ENCODE data around the gene LRRC7.

- TF ChIP-seq POLR2A (IDR thresholded peaks at IDR 0.05) (no peak), CTCF (IDR thresholded peaks at IDR 0.05) (no peak)
Measured at GRCh38 chr1:69794831-69795230, 227.1 kb downstream of the LRRC7 start.
